Measurements from ENCODE around the gene ST3GAL4.

- TF ChIP-seq EP300 (IDR thresholded peaks at IDR 0.05) (no peak), CTCF (IDR thresholded peaks at IDR 0.05) (no peak)
These were observed 2.7 kb downstream of the ST3GAL4 start for GRCh38 chr11:126357969-126358762.

Measured in sigmoid colon (tissue), 4 donors.